ENCODE data around the gene RCAN3.

Gene RCAN3

GRCh38 chr1:24558455-24558854, 55.8 kb downstream of the RCAN3 start:
- Histone ChIP-seq H3K4me1 (ENCODE audit: control insufficient read depth, insufficient read depth, low read length) (peaks cover 17% of the 10 kb centered on the region), H3K4me3 (ENCODE audit: low read depth, low read length) (no peak overlapping the region), H3K9me3 (ENCODE audit: control insufficient read depth, insufficient read depth, low read depth, low read length) (no peaks in the 10 kb centered on the region), H3K27ac (ENCODE audit: extremely low read depth, low read depth, low read length) (no peak overlapping the region), H3K36me3 (ENCODE audit: control insufficient read depth in 2 of 2, insufficient read depth in 1 of 2, low read length in 2 of 2) (no peaks in the 10 kb centered on the region)
- POLR2A ChIA-PET: interaction anchor here (1.0 kb wide), 1 partner anchor 11 kb away, joined by 4 read pairs; no protein-coding TSS in a partner anchor
- TF ChIP-seq ZNF530 (tag by site-specific recombination; IDR thresholded peaks at IDR 0.05; ENCODE audit: low read depth) (no peak), ZNF571 (tag by site-specific recombination; IDR thresholded peaks at IDR 0.05) (no peak), INSM2 (tag by site-specific recombination; IDR thresholded peaks at IDR 0.05) (no peak), ZNF398 (tag by site-specific recombination; IDR thresholded peaks at IDR 0.05) (no peak), AEBP2 (tag by site-specific recombination; IDR thresholded peaks at IDR 0.05; ENCODE audit: borderline replicate concordance) (no peak), YY2 (tag by site-specific recombination; IDR thresholded peaks at IDR 0.05) (no peak), ZNF174 (tag by site-specific recombination; IDR thresholded peaks at IDR 0.05) (no peak), ZNF561 (tag by site-specific recombination; IDR thresholded peaks at IDR 0.05; ENCODE audit: borderline replicate concordance) (no peak), ZBTB8A (tag by site-specific recombination; IDR thresholded peaks at IDR 0.05) (no peak), ZNF785 (tag by site-specific recombination; IDR thresholded peaks at IDR 0.05) (no peak), ZSCAN16 (tag by site-specific recombination; IDR thresholded peaks at IDR 0.05) (no peak), ZNF2 (tag by site-specific recombination; IDR thresholded peaks at IDR 0.05) (no peak)
- CTCF ChIA-PET: interaction anchor here (0.6 to 6.3 kb wide), 7 partner anchors 16 to 280 kb away, joined by 3 to 55 read pairs (median 3); no protein-coding TSS in a partner anchor

- no peaks in the 10 kb centered on the region for H3K36me3 ChIP-seq (ENCODE audit: control insufficient read depth in 2 of 2, insufficient read depth in 1 of 2, low read length in 2 of 2)
- no peaks in the 10 kb centered on the region for H3K9me3 ChIP-seq (ENCODE audit: control insufficient read depth, insufficient read depth, low read depth, low read length)
- no peak overlapping the region for H3K27ac ChIP-seq (ENCODE audit: extremely low read depth, low read depth, low read length)
- H3K4me3 ChIP-seq (ENCODE audit: low read depth, low read length): no peak overlapping the region
- ChIA-PET POLR2A (interaction anchor here (0.6 to 1.0 kb wide), 2 partner anchors 12 to 19 kb away, joined by 4 read pairs; no protein-coding TSS in a partner anchor), CTCF (interaction anchor here (0.6 to 6.3 kb wide), 3 partner anchors 17 to 279 kb away, joined by 3 to 55 read pairs (median 24); no protein-coding TSS in a partner anchor)
- peaks cover 17% of the 10 kb centered on the region for H3K4me1 ChIP-seq (ENCODE audit: control insufficient read depth, insufficient read depth, low read length)
- TF ChIP-seq EGR2 (tag by site-specific recombination; IDR thresholded peaks at IDR 0.05; ENCODE audit: low read depth): peak; percentile 36; the same call in 1 of the 2 replicates
- TF ChIP-seq ZNF645 (tag by site-specific recombination; IDR thresholded peaks at IDR 0.05): no peak
- TF ChIP-seq ZNF473 (tag by site-specific recombination; IDR thresholded peaks at IDR 0.05): no peak
- TF ChIP-seq ZNF600 (tag by site-specific recombination; IDR thresholded peaks at IDR 0.05): peak; percentile 70
- TF ChIP-seq PATZ1 (tag by site-specific recombination; IDR thresholded peaks at IDR 0.05): peak; percentile 27; the same call in 1 of the 2 replicates
- TF ChIP-seq ZNF449 (tag by site-specific recombination; IDR thresholded peaks at IDR 0.05): 0 out of 2 replicates have a peak, but pooled peaks have one; percentile 13
- TF ChIP-seq SCRT2 (tag by site-specific recombination; IDR thresholded peaks at IDR 0.05): peak; percentile 73
- TF ChIP-seq ZNF214 (tag by site-specific recombination; IDR thresholded peaks at IDR 0.05; ENCODE audit: borderline replicate concordance): no peak
- no peak for TF ChIP-seq CTCF (tag by site-specific recombination; IDR thresholded peaks at IDR 0.05)
Measured at GRCh38 chr1:24558902-24559791, 56.5 kb downstream of the RCAN3 start.

Data from HEK293 (cell line).